Measurements from ENCODE around the gene TXNRD1.

The TXNRD1 gene

GRCh38 chr12:104342147-104342546 is 126.6 kb downstream of the TXNRD1 start:
- Histone ChIP-seq H3K36me3 (ENCODE audit: control insufficient read depth, insufficient read depth, low read length) (peaks cover 79% of the 10 kb centered on the region), H3K4me1 (ENCODE audit: control insufficient read depth, insufficient read depth, low read length, poor library complexity, severe bottlenecking) (no peaks in the 10 kb centered on the region)
- no CpG with 5 or more reads among the region's 2 CpGs for WGBS, 2 experiments (ENCODE audit: insufficient coverage in 2 of 2)

GRCh38 chr12:104342635-104343249 is 127.2 kb downstream of the TXNRD1 start:
- Histone ChIP-seq H3K4me3 (ENCODE audit: extremely low read depth, insufficient read depth, low read length, poor library complexity, severe bottlenecking) (no peak overlapping the region), H3K36me3 (ENCODE audit: control insufficient read depth, insufficient read depth, low read length) (peaks cover 80% of the 10 kb centered on the region), H3K27ac (ENCODE audit: low read depth, low read length, severe bottlenecking) (no peak overlapping the region), H3K9me3 (ENCODE audit: control insufficient read depth, low read length) (no peaks in the 10 kb centered on the region), H3K4me1 (ENCODE audit: control insufficient read depth, insufficient read depth, low read length, poor library complexity, severe bottlenecking) (no peaks in the 10 kb centered on the region)
- WGBS, 2 experiments (ENCODE audit: insufficient coverage in 2 of 2) = 94% methylated on average over 12 of the region's 12 CpGs

More at GRCh38 chr12:104342147-104342546, 126.6 kb downstream of the TXNRD1 start:
- Histone ChIP-seq H3K4me3 (ENCODE audit: extremely low read depth, insufficient read depth, low read length, poor library complexity, severe bottlenecking) (no peak overlapping the region), H3K27ac (ENCODE audit: low read depth, low read length, severe bottlenecking) (no peak overlapping the region), H3K9me3 (ENCODE audit: control insufficient read depth, low read length) (no peaks in the 10 kb centered on the region)

DNA sequence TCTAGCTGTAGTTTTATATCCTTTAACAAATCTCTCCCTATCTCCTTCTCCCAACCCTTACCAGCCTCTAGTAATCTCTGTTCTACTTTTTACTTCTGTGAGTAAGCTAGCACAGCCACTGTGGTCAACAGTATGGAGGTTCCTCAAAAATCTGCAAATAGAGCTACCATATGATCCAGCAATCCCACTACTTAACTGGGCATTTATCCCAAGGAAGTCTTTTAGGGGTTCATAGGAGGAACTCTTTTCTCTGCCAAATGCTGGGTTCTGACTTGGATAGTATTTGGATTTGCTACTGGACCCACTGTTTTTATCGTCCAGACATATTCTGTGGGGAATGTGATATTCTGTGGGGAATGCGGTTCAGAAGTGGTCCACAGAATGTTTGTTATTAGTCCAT is 129.1 kb downstream of the TXNRD1 start:
- no peak overlapping the region for H3K27ac ChIP-seq (ENCODE audit: low read depth, low read length, severe bottlenecking)
- no peak overlapping the region for H3K4me3 ChIP-seq (ENCODE audit: extremely low read depth, insufficient read depth, low read length, poor library complexity, severe bottlenecking)
- H3K9me3 ChIP-seq (ENCODE audit: control insufficient read depth, low read length) = no peaks in the 10 kb centered on the region
- WGBS, 2 experiments (ENCODE audit: insufficient coverage in 2 of 2) = 94% methylated on average over 2 of the region's 2 CpGs; no CpG with 5 or more reads in 1 of the 2 experiments
- peaks cover 80% of the 10 kb centered on the region for H3K36me3 ChIP-seq (ENCODE audit: control insufficient read depth, insufficient read depth, low read length)
- H3K4me1 ChIP-seq (ENCODE audit: control insufficient read depth, insufficient read depth, low read length, poor library complexity, severe bottlenecking) = no peaks in the 10 kb centered on the region

DNA sequence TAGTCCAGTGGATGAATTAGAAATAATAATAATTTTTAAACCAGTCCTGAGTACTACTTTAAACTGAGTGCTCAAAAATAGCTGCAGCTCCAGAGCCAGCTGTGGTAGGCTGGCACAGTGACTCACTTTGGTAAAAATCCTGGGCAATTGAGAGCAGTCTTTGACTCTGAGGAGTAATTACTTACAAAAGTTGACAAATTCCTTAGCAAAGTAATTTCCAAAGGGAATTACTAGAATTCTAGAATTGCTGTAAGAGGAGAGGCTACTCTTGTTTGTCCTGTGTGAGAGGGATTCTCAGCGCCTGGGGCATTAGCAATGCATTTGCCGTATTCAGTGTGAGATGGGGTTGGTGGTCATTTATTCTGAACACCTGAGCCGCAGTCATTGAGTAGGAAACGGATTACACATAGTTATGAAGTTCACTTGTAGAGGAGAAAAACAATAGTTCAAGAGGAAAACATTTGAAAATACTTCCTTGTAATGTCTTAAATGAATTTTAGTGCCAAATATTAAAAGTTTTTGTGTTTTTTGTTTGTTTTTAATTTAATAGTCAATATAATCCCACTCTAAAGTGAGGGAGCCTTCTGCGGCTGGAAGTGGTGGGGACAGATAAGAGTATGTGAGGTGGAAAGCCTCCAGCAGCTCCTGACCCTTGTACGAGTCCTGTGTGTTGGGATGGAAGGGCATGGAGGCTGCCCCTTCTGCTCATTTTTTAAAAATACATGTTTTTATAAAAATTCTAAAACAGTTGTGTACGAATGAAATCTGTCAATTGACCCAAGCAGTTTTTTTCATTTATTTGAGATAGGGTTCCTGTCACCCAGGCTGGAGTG is 129.9 kb downstream of the TXNRD1 start:
- H3K4me3 ChIP-seq (ENCODE audit: extremely low read depth, insufficient read depth, low read length, poor library complexity, severe bottlenecking) = no peak overlapping the region
- WGBS, 2 experiments (ENCODE audit: insufficient coverage in 2 of 2) = 60 to 92% methylated on average over 2 to 4 of the region's 7 CpGs
- no peaks in the 10 kb centered on the region for H3K4me1 ChIP-seq (ENCODE audit: control insufficient read depth, insufficient read depth, low read length, poor library complexity, severe bottlenecking)
- H3K36me3 ChIP-seq (ENCODE audit: control insufficient read depth, insufficient read depth, low read length) = peaks cover 80% of the 10 kb centered on the region
- no peaks in the 10 kb centered on the region for H3K9me3 ChIP-seq (ENCODE audit: control insufficient read depth, low read length)
- H3K27ac ChIP-seq (ENCODE audit: low read depth, low read length, severe bottlenecking) = no peak overlapping the region

DNA sequence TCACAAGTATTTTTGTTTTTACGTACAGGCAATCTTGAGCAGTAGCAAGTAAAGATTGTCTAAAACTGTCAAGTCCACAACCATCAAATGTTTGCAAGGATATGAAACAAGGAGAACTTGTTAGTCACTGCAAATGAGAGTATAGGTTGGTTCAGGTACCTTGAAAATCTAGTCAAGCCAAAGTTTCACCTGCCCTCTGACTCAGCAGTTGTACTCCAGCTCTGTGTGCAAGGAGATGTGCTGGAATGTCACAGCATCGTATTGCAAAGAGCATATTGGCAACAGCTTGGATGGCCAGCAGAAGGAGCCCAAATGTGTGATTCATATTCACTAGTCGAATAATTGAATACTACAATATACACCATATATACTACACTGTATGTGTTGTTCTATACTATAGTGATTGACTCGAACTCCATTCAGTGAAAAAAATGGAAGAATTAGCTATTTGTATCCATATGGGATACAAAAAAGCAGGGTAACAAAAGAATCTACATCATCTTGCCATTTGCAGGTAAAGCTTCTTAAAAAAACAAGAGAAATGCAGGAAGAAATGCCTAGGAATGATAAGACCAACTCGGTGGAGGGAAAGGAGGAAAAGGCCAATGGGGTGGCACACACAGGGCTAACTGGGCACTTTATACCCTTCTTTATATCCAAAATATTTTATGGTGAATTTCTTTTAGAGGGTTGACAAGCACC is 131.9 kb downstream of the TXNRD1 start:
- H3K36me3 ChIP-seq (ENCODE audit: control insufficient read depth, insufficient read depth, low read length) = peaks cover 81% of the 10 kb centered on the region
- WGBS, 2 experiments (ENCODE audit: insufficient coverage in 2 of 2) = 100% methylated on average over 1 of the region's 5 CpGs; no CpG with 5 or more reads in 1 of the 2 experiments

DNA sequence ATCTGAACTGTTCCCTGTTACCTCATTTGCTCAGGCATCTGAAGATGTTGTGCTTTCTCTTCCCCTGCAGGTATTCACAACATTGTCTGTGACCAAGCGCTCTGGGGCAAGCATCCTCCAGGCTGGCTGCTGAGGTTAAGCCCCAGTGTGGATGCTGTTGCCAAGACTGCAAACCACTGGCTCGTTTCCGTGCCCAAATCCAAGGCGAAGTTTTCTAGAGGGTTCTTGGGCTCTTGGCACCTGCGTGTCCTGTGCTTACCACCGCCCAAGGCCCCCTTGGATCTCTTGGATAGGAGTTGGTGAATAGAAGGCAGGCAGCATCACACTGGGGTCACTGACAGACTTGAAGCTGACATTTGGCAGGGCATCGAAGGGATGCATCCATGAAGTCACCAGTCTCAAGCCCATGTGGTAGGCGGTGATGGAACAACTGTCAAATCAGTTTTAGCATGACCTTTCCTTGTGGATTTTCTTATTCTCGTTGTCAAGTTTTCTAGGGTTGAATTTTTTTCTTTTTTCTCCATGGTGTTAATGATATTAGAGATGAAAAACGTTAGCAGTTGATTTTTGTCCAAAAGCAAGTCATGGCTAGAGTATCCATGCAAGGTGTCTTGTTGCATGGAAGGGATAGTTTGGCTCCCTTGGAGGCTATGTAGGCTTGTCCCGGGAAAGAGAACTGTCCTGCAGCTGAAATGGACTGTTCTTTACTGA is 132.9 kb downstream of the TXNRD1 start:
- H3K27ac ChIP-seq (ENCODE audit: low read depth, low read length, severe bottlenecking) = no peak overlapping the region
- H3K9me3 ChIP-seq (ENCODE audit: control insufficient read depth, low read length) = no peaks in the 10 kb centered on the region
- no peaks in the 10 kb centered on the region for H3K4me1 ChIP-seq (ENCODE audit: control insufficient read depth, insufficient read depth, low read length, poor library complexity, severe bottlenecking)
- H3K36me3 ChIP-seq (ENCODE audit: control insufficient read depth, insufficient read depth, low read length) = peaks cover 76% of the 10 kb centered on the region
- no peak overlapping the region for H3K4me3 ChIP-seq (ENCODE audit: extremely low read depth, insufficient read depth, low read length, poor library complexity, severe bottlenecking)
- WGBS, 2 experiments (ENCODE audit: insufficient coverage in 2 of 2) = 90 to 93% methylated on average over 6 to 9 of the region's 11 CpGs

More for the DNA sequence above, 131.9 kb downstream of the TXNRD1 start:
- H3K9me3 ChIP-seq (ENCODE audit: control insufficient read depth, low read length) = no peaks in the 10 kb centered on the region
- no peak overlapping the region for H3K27ac ChIP-seq (ENCODE audit: low read depth, low read length, severe bottlenecking)
- H3K4me3 ChIP-seq (ENCODE audit: extremely low read depth, insufficient read depth, low read length, poor library complexity, severe bottlenecking) = no peak overlapping the region
- H3K4me1 ChIP-seq (ENCODE audit: control insufficient read depth, insufficient read depth, low read length, poor library complexity, severe bottlenecking) = no peaks in the 10 kb centered on the region

GRCh38 chr12:104348994-104349494 is 133.5 kb downstream of the TXNRD1 start:
- WGBS, 2 experiments (ENCODE audit: insufficient coverage in 2 of 2) = no CpG with 5 or more reads among the region's 2 CpGs
- no peaks in the 10 kb centered on the region for H3K4me1 ChIP-seq (ENCODE audit: control insufficient read depth, insufficient read depth, low read length, poor library complexity, severe bottlenecking)
- peaks cover 71% of the 10 kb centered on the region for H3K36me3 ChIP-seq (ENCODE audit: control insufficient read depth, insufficient read depth, low read length)
- no peak overlapping the region for H3K4me3 ChIP-seq (ENCODE audit: extremely low read depth, insufficient read depth, low read length, poor library complexity, severe bottlenecking)
- H3K27ac ChIP-seq (ENCODE audit: low read depth, low read length, severe bottlenecking) = no peak overlapping the region
- no peaks in the 10 kb centered on the region for H3K9me3 ChIP-seq (ENCODE audit: control insufficient read depth, low read length)

GRCh38 chr12:104350211-104351056 is 134.9 kb downstream of the TXNRD1 start:
- H3K27ac ChIP-seq (ENCODE audit: low read depth, low read length, severe bottlenecking) = no peak overlapping the region
- no peak overlapping the region for H3K4me3 ChIP-seq (ENCODE audit: extremely low read depth, insufficient read depth, low read length, poor library complexity, severe bottlenecking)
- H3K9me3 ChIP-seq (ENCODE audit: control insufficient read depth, low read length) = no peaks in the 10 kb centered on the region
- H3K4me1 ChIP-seq (ENCODE audit: control insufficient read depth, insufficient read depth, low read length, poor library complexity, severe bottlenecking) = no peaks in the 10 kb centered on the region
- 88 to 95% methylated on average over 7 of the region's 8 CpGs for WGBS, 2 experiments (ENCODE audit: insufficient coverage in 2 of 2)
- peaks cover 71% of the 10 kb centered on the region for H3K36me3 ChIP-seq (ENCODE audit: control insufficient read depth, insufficient read depth, low read length)

DNA sequence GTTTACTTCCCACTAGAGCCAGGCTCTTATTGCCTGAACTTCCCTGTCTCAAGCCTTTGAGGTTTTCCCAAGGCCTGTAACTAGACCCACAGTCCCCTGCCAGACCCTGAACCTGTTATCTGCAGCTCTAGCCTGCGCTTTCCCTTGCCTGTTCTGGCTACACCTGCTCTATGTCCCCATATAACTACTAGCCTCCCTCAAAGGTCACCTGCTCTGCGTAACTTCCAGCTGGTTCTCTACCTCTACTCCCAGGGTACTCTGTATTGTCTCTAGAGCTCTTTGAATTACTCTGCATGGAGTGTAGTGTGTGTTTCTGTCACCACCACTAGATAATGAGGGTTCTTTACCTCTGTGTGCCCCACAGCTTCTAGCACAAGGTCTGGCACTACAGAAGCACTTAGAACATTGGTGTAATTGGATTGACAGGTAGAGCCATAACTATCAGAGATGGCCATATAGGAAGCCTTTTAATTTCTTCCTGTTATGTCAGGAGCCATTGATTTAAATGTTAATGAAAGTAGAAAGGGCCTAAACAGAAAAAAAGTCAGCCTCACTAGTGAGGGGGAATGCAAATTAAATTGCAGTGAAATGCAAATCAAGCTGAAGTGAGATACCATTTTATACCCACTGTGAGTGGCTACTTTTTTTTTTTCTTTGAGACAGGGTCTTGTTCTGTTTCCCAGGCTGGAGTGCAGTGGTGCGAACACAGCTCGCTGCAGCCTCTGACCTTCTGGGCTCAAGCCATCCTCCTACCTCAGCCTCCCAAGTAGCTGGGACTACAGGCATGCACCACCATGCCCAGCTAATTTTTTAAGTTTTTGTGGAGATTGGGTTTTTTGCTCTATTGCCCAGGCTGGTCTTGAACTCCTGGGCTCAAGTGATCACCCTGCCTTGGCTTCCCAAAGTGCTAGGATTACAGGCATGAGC is 135.7 kb downstream of the TXNRD1 start:
- H3K27ac ChIP-seq (ENCODE audit: low read depth, low read length, severe bottlenecking) = no peak overlapping the region
- peaks cover 65% of the 10 kb centered on the region for H3K36me3 ChIP-seq (ENCODE audit: control insufficient read depth, insufficient read depth, low read length)
- no peak overlapping the region for H3K4me3 ChIP-seq (ENCODE audit: extremely low read depth, insufficient read depth, low read length, poor library complexity, severe bottlenecking)
- no peaks in the 10 kb centered on the region for H3K9me3 ChIP-seq (ENCODE audit: control insufficient read depth, low read length)
- WGBS, 2 experiments (ENCODE audit: insufficient coverage in 2 of 2) = 100% methylated on average over 2 of the region's 4 CpGs; no CpG with 5 or more reads in 1 of the 2 experiments
- no peaks in the 10 kb centered on the region for H3K4me1 ChIP-seq (ENCODE audit: control insufficient read depth, insufficient read depth, low read length, poor library complexity, severe bottlenecking)

Measured in mesodermal cell (in vitro differentiated cells).